SIG-M5 treated with dmso at 0.1 percent for 504 hours (cell line): Measurements from ENCODE around the gene FMN2.

ENCODE experiments used
- DNase-seq: peaks from one replicate; lab custom pipeline; 2025; ENCODE audit not compliant: unreplicated experiment; lab: John Stamatoyannopoulos, UW

The FMN2 gene

DNA sequence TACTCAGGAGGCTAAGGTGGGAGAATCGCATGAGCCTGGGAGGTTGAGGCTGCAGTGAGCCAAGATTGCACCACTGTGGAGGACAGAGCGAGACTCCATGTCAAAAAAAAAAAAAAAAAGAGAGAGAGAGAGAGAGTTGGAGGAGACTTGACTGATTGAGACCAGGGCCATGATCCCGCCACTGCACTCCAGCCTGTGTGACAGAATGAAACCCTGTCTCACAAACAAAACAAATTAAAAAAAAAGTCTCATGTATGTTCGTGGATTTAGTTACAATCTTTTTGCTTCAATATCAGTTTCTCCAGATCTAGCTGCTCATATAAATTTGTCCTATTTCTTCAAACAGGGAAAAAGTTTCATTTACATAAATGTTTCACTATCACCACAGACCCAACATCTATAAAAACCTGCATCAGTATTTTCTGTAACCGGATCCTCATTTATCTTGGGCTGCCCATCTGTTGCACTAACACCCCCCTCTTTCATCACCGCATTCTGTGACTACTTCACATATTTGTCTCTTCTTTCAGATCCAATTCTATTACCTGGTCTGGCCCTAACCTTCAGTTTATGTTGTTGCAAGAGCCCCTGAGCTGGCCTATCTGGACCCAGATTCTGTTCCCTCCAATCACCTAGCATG lies 393.2 kb downstream of the FMN2 start:
- DNase-seq, result no peak

DNA sequence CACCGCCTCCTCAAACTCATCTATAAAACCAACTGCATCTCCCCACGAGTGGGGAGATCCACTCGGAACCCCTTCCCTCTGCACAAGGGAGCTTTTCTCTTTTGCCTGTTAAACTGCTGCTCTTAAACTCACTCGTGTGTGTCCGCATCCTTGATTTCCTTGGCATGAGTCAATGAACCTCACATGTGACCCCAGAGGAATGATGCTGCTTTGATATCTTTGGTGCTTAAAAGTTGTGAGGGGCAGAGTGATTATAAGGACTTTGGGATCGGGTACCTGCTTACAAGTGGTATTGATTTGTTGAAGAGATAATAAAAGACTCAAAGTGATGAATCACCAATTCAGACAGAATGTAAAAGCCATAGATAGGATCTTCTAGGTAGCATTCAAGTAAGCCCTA lies 394.9 kb downstream of the FMN2 start:
- no peak for DNase-seq

DNA sequence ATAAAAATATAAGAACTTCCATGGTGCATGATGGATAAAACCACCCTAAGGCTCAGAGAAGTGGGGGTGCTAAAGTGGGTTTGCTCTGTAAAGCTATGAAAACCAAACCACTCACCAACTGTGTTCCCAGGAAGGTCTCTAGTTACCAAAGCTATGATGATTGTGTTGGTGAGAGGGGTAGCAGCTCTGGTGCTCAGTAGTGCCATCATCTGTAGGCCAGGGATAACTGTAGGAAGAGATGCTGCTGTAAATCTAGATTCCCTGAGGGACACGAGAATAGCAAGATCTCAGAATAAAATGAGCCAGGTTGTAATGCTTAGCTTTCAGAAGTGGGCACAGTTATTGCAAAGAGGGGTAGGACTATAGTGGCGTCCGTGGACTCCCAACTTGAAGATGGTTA lies 395.8 kb downstream of the FMN2 start:
- DNase-seq, result no peak

GRCh38 chr1:240491156-240491555 lies 399.5 kb downstream of the FMN2 start:
- no peak for DNase-seq

DNA sequence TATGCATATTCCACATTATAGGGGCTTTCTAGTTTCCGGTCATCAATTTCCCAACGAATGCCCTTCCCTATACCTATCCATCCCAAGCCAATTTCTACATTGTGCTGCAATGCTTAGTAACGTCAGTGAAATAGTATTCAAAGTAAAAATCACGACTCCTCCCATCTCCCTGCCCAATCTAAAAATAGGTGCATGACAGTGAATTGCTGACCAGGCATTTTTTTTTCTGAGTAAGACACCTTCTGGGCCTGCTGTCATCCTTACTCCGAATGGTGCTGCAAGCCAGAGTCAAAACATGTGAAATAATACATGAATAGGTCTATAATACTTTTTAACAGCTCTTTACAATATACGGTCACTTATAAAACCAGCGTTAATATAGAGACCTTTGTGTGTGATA lies 400.1 kb downstream of the FMN2 start:
- DNase-seq, result no peak

DNA sequence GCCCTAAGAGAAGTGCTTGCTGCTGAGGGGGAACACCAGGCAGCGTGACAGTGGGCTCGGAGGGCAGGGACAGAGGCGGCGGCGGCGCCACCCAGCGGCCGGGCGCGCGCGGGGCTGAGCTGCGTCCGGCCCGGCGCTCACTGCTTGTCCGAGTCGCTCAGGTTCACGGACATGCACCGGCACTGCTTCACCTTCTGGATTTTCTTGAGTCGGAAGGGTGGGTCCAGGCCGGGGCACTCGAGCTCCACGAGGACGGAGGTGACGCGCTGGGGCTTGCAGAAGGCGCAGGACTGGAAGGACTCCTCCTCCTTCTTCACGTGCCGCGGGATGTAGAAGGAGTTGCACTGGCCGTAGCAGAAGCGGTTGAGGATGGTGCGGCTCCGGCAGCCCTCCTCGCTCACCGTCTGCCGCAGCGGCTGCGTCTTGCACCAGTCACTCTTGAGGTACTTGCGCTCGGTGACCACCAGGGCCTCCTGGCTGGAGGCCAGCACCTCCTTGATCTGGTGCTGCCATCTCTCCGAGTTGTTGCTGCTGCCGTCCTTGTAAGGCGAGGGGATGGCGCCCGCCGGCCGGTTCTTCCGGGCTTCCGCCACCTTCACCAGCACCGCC lies 401.3 kb downstream of the FMN2 start:
- DNase-seq, result no peak

- DNase-seq, result no peak
Observed at GRCh38 chr1:240495601-240496000, 403.9 kb downstream of the FMN2 start.

- no peak for DNase-seq
Observed at GRCh38 chr1:240496356-240496755, 404.7 kb downstream of the FMN2 start.

DNA sequence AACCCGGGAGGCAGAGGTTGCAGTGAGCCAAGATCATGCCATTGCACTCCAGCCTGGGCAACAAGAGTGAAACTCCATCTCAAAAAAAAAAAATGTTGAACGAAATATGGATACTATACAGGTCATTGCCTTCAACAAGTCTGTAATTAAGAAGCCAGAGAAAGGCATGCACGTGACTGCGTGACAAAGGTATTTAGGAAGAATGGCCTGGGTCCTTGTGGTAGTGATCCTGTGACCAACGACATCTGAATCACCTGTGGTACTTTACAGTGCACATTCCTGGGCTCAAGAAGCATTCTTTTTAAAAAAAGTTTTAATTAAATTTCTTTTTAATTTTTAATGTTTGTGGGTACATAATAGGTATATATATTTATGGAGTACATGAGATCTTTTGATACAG lies 405.3 kb downstream of the FMN2 start:
- DNase-seq, result no peak

DNA sequence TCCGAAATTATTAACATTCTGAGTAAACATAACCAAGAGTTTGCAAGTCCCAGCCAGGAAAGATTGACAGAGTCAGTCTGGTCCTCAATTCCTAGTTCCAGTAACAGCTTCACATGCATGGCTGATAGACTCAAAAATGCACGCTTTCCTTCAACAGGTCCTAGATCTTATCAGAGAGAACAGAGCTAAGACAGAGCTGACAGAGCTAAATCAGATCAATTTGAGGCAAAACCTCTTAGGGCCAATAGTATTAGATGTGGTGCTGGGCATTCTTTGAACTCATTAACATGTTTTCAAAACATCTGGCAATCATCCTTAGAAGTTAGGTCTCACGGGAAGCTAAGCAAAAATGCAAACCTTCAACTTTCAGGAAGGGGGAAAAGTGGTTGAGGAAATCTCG lies 406.2 kb downstream of the FMN2 start:
- no peak for DNase-seq

- DNase-seq, result no peak
Observed at GRCh38 chr1:240498335-240498734, 406.7 kb downstream of the FMN2 start.

GRCh38 chr1:240499012-240499411 lies 407.3 kb downstream of the FMN2 start:
- no peak for DNase-seq

GRCh38 chr1:240500647-240501046 lies 409.0 kb downstream of the FMN2 start:
- DNase-seq, result no peak

- DNase-seq, result no peak
Observed at GRCh38 chr1:240501115-240501514, 409.4 kb downstream of the FMN2 start.

DNA sequence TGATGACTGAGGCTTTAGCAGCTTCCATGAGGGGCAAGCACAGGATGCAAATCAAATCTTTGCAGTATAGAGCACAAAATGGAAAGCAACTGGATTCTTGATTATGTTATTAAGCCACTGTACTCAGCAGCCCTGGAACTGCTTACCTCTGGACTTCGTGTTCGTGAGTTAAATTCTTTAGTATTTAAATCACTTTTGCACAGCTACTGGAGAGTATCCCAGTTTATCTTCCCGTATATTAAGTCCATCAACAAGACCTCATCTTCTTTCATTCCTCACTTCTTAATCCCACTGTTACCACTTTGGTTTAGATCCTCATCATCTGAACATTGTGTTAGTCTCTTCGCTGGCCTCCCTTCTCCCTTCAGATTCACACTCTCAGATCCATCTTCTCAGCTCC lies 411.4 kb downstream of the FMN2 start:
- no peak for DNase-seq

DNA sequence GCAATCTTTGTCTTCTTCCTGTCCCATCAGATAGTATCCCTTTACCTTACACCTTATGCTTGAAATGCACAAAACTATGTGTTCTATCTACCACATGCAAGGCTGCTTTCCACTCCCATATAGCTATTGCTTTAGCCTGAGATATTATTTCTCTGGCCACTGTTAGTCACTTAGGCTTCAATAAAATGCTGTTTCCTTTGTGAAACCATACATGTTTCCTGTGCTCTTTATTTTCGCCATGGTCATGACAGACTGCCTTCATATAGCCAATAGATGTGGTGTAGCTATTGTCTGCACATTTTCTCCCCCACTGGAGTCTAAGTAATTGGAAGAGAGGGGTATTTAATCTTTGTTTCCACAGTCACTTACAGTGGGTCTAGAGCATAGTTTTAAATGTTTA lies 411.9 kb downstream of the FMN2 start:
- no peak for DNase-seq

DNA sequence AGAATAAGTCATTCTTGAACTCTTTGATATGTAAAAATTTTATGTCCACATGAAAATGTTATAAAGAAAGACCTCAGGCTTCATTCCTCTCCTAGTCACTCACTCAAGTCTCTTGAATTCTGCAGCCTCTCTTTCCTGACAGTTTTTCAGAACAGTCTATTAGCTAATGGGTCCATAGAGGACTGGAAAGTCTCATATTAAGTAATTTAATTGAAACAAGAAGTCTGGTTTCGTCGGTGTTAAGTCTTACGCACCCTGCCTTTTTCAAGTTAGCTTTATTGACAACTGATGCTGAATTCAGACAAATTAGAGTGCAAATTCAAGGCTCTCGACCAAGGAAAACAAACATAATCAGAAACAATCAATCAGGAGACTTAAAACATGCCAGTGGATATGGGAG lies 414.5 kb downstream of the FMN2 start:
- DNase-seq, result no peak

- DNase-seq, result no peak
Observed at GRCh38 chr1:240508201-240508600, 416.5 kb downstream of the FMN2 start.

- DNase-seq, result no peak
Observed at GRCh38 chr1:240508950-240509349, 417.3 kb downstream of the FMN2 start.

DNA sequence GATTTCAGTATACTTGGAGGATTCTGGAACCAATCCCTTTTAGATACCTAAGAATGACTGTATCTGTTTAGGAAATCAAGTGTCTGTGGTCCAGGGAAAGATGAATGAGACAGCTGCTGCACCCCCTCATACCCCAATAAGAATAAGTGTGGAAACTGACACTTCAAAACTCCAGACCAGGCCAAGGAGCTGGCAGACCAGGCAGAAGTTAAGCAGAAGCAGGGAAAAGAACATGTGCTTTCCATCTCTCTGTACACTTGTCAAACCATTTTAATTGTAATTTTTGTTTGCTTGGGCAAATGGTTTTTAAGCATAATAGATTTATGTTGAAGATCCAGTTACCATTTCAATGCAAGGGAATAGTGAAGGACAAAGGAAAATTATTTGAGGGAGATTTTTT lies 420.1 kb downstream of the FMN2 start:
- DNase-seq, result no peak

- no peak for DNase-seq
Observed at GRCh38 chr1:240515505-240515904, 423.8 kb downstream of the FMN2 start.

DNA sequence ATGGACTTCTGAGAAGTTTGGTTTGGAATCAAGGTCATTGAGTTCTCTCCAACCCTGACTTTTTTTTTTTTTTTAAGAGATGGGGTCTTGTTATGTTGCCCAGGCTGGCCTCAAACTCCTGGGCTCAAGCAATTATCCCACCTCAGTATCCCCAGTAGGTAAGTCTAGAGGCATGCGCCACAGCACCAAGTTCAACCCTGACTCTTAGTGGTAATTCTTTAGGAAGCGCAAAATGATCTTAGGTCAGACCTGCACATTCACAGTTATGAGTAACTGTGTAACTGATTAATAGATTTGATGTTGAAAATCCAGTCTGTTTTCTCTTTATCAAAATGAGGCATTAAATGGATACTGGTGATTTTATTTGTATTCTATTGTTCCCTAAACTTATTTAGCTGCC lies 424.4 kb downstream of the FMN2 start:
- no peak for DNase-seq

DNA sequence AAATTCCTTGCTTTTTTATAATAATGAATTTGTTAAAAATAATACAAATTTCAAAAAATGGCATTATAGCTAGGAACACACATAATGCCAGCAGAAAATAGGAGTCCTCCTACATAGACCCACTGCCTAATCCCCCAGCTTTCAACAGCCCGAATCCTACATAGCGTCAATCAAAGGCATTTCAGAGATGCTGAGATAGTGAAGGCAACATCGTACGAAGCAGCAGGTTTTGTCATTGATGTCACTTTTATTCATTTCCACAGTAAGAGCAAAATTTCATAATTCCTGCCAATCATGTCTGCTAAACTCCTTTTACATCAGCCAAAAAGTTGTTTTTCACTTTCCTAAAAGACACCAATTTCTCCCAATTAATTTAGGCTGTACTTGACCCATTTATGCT lies 426.2 kb downstream of the FMN2 start:
- DNase-seq, result no peak
